Measurements from ENCODE around the gene PLXNA2. TPM values are rescaled to one million over a fixed set of nuclear protein-coding genes. Genes with fewer than 3 reads are reported as not detected.

PLXNA2 gene
- total and polyA plus RNA-seq, 2 of the 8 experiments (the other 6 are each of a cell fraction or from before 2014, with no cell fraction given), result 0.33 to 1.5 TPM

GRCh38 chr1:208061118-208061517 lies 183.1 kb downstream of the PLXNA2 start:
- no peaks in the 10 kb centered on the region for H3K36me3 ChIP-seq (ENCODE audit: control insufficient read depth in 2 of 4, insufficient read depth in 4 of 4, low read length in 3 of 4)
- no peak overlapping the region for H2BK120ac ChIP-seq (replicated peaks; ENCODE audit: low read depth, low read length)
- no peak overlapping the region for H3K27ac ChIP-seq (ENCODE audit: low read depth, low read length)
- ChIA-PET CTCF (ENCODE audit: partially characterized antibody) (interaction anchor here (1.3 to 7.5 kb wide), 5 partner anchors 9 to 178 kb away, joined by 3 to 48 read pairs (median 10); no protein-coding TSS in a partner anchor), POLR2A (ENCODE audit: partially characterized antibody) (no interaction called here)
- DNase-seq (ENCODE audit: low read depth in 1 of 2, low spot score in 2 of 2) (no peak), FAIRE-seq (no peak)
- no peaks in the 10 kb centered on the region for H3K23me2 ChIP-seq (ENCODE audit: low read depth, low read length)
- no peaks in the 10 kb centered on the region for H4K20me1 ChIP-seq (replicated peaks in 1 of 2; ENCODE audit: control insufficient read depth in 1 of 2, insufficient read depth in 2 of 2, low read length in 2 of 2)
- WGBS, 2 experiments (ENCODE audit: extremely low coverage in 1 of 2, insufficient coverage in 1 of 2, insufficient read length in 1 of 2, insufficient replicate concordance in 2 of 2, low coverage in 1 of 2, low lambda C conversion rate in 2 of 2, missing lambda C conversion rate in 1 of 2), result 88% methylated on average over 4 of the region's 4 CpGs; no CpG with 5 or more reads in 1 of the 2 experiments
- H2BK20ac ChIP-seq (ENCODE audit: low read length), result no peak overlapping the region
- H4K8ac ChIP-seq (ENCODE audit: extremely low read depth, insufficient read depth, low read length), result no peak overlapping the region
- no peak overlapping the region for H2BK12ac ChIP-seq (ENCODE audit: low read depth, low read length)
- H4K91ac ChIP-seq (replicated peaks; ENCODE audit: insufficient read length, low read length), result no peak overlapping the region
- no peaks in the 10 kb centered on the region for H3K9me3 ChIP-seq (ENCODE audit: insufficient read depth in 2 of 2, low read depth in 1 of 2, low read length in 1 of 2)
- H3K9ac ChIP-seq (replicated peaks in 1 of 4; ENCODE audit: extremely low read depth in 1 of 4, low read depth in 3 of 4, low read length in 3 of 4), result no peak overlapping the region
- no peak overlapping the region for H3K23ac ChIP-seq (ENCODE audit: insufficient read length)
- H3K79me2 ChIP-seq (ENCODE audit: control insufficient read depth in 1 of 2, insufficient read depth in 2 of 2, low read length in 2 of 2), result no peaks in the 10 kb centered on the region
- H3K56ac ChIP-seq (replicated peaks; ENCODE audit: insufficient read length, low read depth, low read length), result no peak overlapping the region
- H3K4ac ChIP-seq (replicated peaks; ENCODE audit: insufficient read length, low read depth, low read length), result no peak overlapping the region
- H2AK5ac ChIP-seq (ENCODE audit: low read depth, low read length), result no peak overlapping the region
- no peak overlapping the region for H2AFZ ChIP-seq (ENCODE audit: low read length)
- no peak overlapping the region for H2BK5ac ChIP-seq (ENCODE audit: low read depth, low read length)
- H3K14ac ChIP-seq (ENCODE audit: insufficient read length), result no peak overlapping the region
- H4K5ac ChIP-seq (ENCODE audit: insufficient read length, low read depth, low read length), result no peak overlapping the region
- H3K18ac ChIP-seq (ENCODE audit: extremely low read depth, low read length), result no peak overlapping the region
- H2BK15ac ChIP-seq (ENCODE audit: low read length), result no peak overlapping the region
- H3K27me3 ChIP-seq (replicated peaks in 1 of 4; ENCODE audit: control insufficient read depth in 3 of 4, extremely low read depth in 1 of 4, insufficient read depth in 3 of 4, low read length in 3 of 4), result no peaks in the 10 kb centered on the region
- H3K4me3 ChIP-seq (ENCODE audit: extremely low read depth in 1 of 4, insufficient read depth in 2 of 4, low read depth in 3 of 4, low read length in 4 of 4), result no peak overlapping the region
- H3K4me1 ChIP-seq (replicated peaks in 1 of 4; ENCODE audit: control insufficient read depth in 3 of 4, insufficient read depth in 4 of 4, low read length in 3 of 4), result peaks cover 0 to 9% (median 5%) of the 10 kb centered on the region in 4 experiments; a peak in 6 of 7 replicates
- no peaks in the 10 kb centered on the region for H3K79me1 ChIP-seq (ENCODE audit: low read depth, low read length)
- H3K4me2 ChIP-seq (ENCODE audit: insufficient read depth in 1 of 2, low read depth in 2 of 2, low read length in 2 of 2), result no peak overlapping the region
- no peak for TF ChIP-seq CEBPB (IDR thresholded peaks at IDR 0.05; ENCODE audit: low read depth, low read length)
- no peak for TF ChIP-seq MAX (IDR thresholded peaks at IDR 0.05)
- TF ChIP-seq EGR1 (IDR thresholded peaks at IDR 0.05; ENCODE audit: borderline replicate concordance, low read depth, low read length), result no peak
- TF ChIP-seq POLR2AphosphoS5 (IDR thresholded peaks at IDR 0.05; ENCODE audit: low read depth, low read length), result no peak
- no peak for TF ChIP-seq SP1 (IDR thresholded peaks at IDR 0.05; ENCODE audit: low read depth, low read length)
- TF ChIP-seq SIN3A (conservative IDR thresholded peaks at IDR 0.05 in 1 of 2, IDR thresholded peaks at IDR 0.05 in 1 of 2; ENCODE audit: low read depth in 1 of 2, low read length in 2 of 2), result no peak
- no peak for TF ChIP-seq CTBP2 (IDR thresholded peaks at IDR 0.05; ENCODE audit: borderline replicate concordance, insufficient read depth, insufficient read length, low read length)
- TF ChIP-seq CBX8 (IDR thresholded peaks at IDR 0.05; ENCODE audit: borderline replicate concordance, low read depth, low read length), result no peak
- TF ChIP-seq RXRA (IDR thresholded peaks at IDR 0.05; ENCODE audit: insufficient read depth, low read depth, low read length), result no peak
- no peak for TF ChIP-seq USF2 (IDR thresholded peaks at IDR 0.05; ENCODE audit: low read length)
- no peak for TF ChIP-seq BACH1 (IDR thresholded peaks at IDR 0.05; ENCODE audit: low read length)
- TF ChIP-seq HDAC2 (IDR thresholded peaks at IDR 0.05; ENCODE audit: borderline replicate concordance in 1 of 2, low read depth in 2 of 2, low read length in 2 of 2), result no peak
- no peak for TF ChIP-seq SIX5 (IDR thresholded peaks at IDR 0.05; ENCODE audit: low read depth, low read length)
